K562 (cell line): ENCODE data around the gene SLC39A11. TPM values are rescaled to one million over a fixed set of nuclear protein-coding genes. Genes with fewer than 3 reads are reported as not detected.

Experiments used
- ATAC-seq: fragments of 200-7000 bp; cut with Tn5 transposase; 3 replicates; pipeline ENCODE4 v1.9.1; 2020; ENCODE audit warnings: moderate library complexity
- BruUV-seq: library from RNA; stranded (reverse); fragments of 400-500 nt; replicated peaks from 2 replicates; lab custom pipeline; 2021; lab: Mats Ljungman, UMichigan
- CTCF ChIA-PET: fragments of 300-600 bp; formaldehyde crosslinking; extraction: SDS; loops from one replicate; lab custom pipeline; 2021; ENCODE audit warnings: low intra/inter-chr PET ratio; lab: Yijun Ruan, JAX
- POLR2A ChIA-PET: fragments of 300-600, 350-650 bp; sonication (Branson Sonifier 250); formaldehyde crosslinking; extraction: SDS; loops from one replicate; lab custom pipeline; 2021; ENCODE audit warnings: antibody characterized with exemption, inconsistent platforms; lab: Yijun Ruan, JAX
- DNase-seq, 4 experiments: peaks; one replicate each; pipeline versions ENCODE4 v3.0.0 to v3.0.0-alpha.2; 2011 to 2018; ENCODE audit warnings: low spot score in 3 of 4, mixed read lengths in 3 of 4; ENCODE audit errors: extremely low read depth in 1 of 4
- FAIRE-seq: peaks from 2 replicates; lab custom pipeline; 2011; peaks lifted over from hg19 to GRCh38; lab: Jason Lieb, UNC
- H2AFZ ChIP-seq: 2 replicates; pipeline ENCODE4 v1.6.0; 2011; ENCODE audit warnings: low read depth, low read length, control low read depth, inconsistent platforms
- H3K27ac ChIP-seq: fragments of 200-600 bp; 3 replicates; pipeline ENCODE4 v1.8.0; 2011; ENCODE audit warnings: low read depth, mild to moderate bottlenecking, control low read depth, inconsistent platforms, low read length, moderate library complexity, mixed read lengths; ENCODE audit errors: extremely low read depth
- H3K27me3 ChIP-seq, 2 experiments: fragments of 300-600 bp in 1 of 2; 2 replicates in 1 of 2; 3 replicates in 1 of 2; pipeline versions ENCODE4 v1.6.0 to v1.8.0; 2011; ENCODE audit warnings: inconsistent platforms in 2 of 2, low read length in 2 of 2, mild to moderate bottlenecking in 1 of 2, mixed read lengths in 1 of 2, moderate library complexity in 1 of 2; ENCODE audit not compliant: control insufficient read depth in 2 of 2, insufficient read depth in 2 of 2
- H3K36me3 ChIP-seq: fragments of 300-600 bp; 3 replicates; pipeline ENCODE4 v1.8.0; 2011; ENCODE audit warnings: mild to moderate bottlenecking, low read length, inconsistent platforms; ENCODE audit not compliant: control insufficient read depth, insufficient read depth
- H3K4me1 ChIP-seq, 2 experiments: fragments of 200-600 bp in 1 of 2; replicated peaks in 1 of 2; 2 replicates in 1 of 2; 3 replicates in 1 of 2; pipeline versions ENCODE4 v1.5.1 to v1.8.0; 2011; ENCODE audit warnings: inconsistent platforms in 2 of 2, low read length in 2 of 2, mild to moderate bottlenecking in 1 of 2, mixed read lengths in 1 of 2, moderate library complexity in 1 of 2; ENCODE audit not compliant: control insufficient read depth in 2 of 2, insufficient read depth in 2 of 2
- H3K4me2 ChIP-seq: 2 replicates; pipeline ENCODE4 v1.6.1; 2011; ENCODE audit warnings: low read length, control low read depth, inconsistent platforms, mixed read lengths; ENCODE audit not compliant: insufficient read depth
- H3K4me3 ChIP-seq: fragments of 200-600 bp; sonication (generic), shearing (Covaris generic); 2 replicates; pipeline ENCODE4 v1.5.1; 2016; ENCODE audit warnings: control low read depth, inconsistent platforms
- H3K79me2 ChIP-seq: fragments of 200-600 bp; 3 replicates; pipeline ENCODE4 v1.8.0; 2011; ENCODE audit warnings: low read length, inconsistent platforms; ENCODE audit not compliant: control insufficient read depth, insufficient read depth
- H3K9ac ChIP-seq, 2 experiments: 2 replicates each; pipeline versions ENCODE4 v1.6.0 to v1.6.1; 2011; ENCODE audit warnings: low read depth in 2 of 2, low read length in 2 of 2, control low read depth in 1 of 2, inconsistent platforms in 1 of 2, mild to moderate bottlenecking in 1 of 2, mixed read lengths in 1 of 2; ENCODE audit not compliant: insufficient read depth in 1 of 2
- H3K9me1 ChIP-seq: one replicate; pipeline ENCODE4 v1.6.0; 2011; ENCODE audit warnings: inconsistent platforms, mild to moderate bottlenecking, low read length, moderate library complexity; ENCODE audit not compliant: control insufficient read depth, insufficient read depth
- H3K9me3 ChIP-seq: replicated peaks from 2 replicates; pipeline ENCODE4 v1.5.1; 2011; ENCODE audit warnings: low read depth, low read length, inconsistent platforms; ENCODE audit not compliant: control insufficient read depth, insufficient read depth
- H4K20me1 ChIP-seq: replicated peaks from 2 replicates; pipeline ENCODE4 v1.6.1; 2011; ENCODE audit warnings: low read length, inconsistent platforms, mixed read lengths; ENCODE audit not compliant: control insufficient read depth, insufficient read depth
- BRCA1 ChIP-seq, 2 experiments: fragments of 450-650 bp in 1 of 2; sonication (generic) in 1 of 2; formaldehyde crosslinking in 1 of 2; IDR thresholded peaks; 2 replicates each; pipeline versions ENCODE4 v1.5.0 to v1.6.1; 2017 to 2020; ENCODE audit warnings: mild to moderate bottlenecking in 1 of 2, missing genetic modification reagents in 1 of 2
- CBX2 ChIP-seq: fragments of 200-600 bp; sonication (generic); IDR thresholded peaks from one replicate; pipeline ENCODE4 v1.6.1; 2012; ENCODE audit warnings: mild to moderate bottlenecking, low read length, inconsistent platforms; ENCODE audit not compliant: insufficient read depth, poor library complexity, severe bottlenecking
- E2F3 ChIP-seq: fragments of 250-450 bp; sonication (Bioruptor Pico); IDR thresholded peaks from 2 replicates; pipeline ENCODE4 v1.4.0; 2020; ENCODE audit warnings: mild to moderate bottlenecking
- FOXJ3 ChIP-seq: sonication (generic); formaldehyde crosslinking; IDR thresholded peaks from 2 replicates; pipeline ENCODE4 v1.4.0; 2020; ENCODE audit warnings: mild to moderate bottlenecking, missing genetic modification reagents
- FOXP1 ChIP-seq: sonication (generic); formaldehyde crosslinking; IDR thresholded peaks from 2 replicates; pipeline ENCODE4 v1.8.0; 2022; ENCODE audit warnings: mild to moderate bottlenecking, missing genetic modification reagents
- IFI16 ChIP-seq: fragments of 250-450 bp; sonication (Bioruptor Pico); IDR thresholded peaks from 2 replicates; pipeline ENCODE4 v2.1.2; 2022; ENCODE audit warnings: mild to moderate bottlenecking, inconsistent platforms
- MAFF ChIP-seq: IDR thresholded peaks from 2 replicates; pipeline ENCODE4 v1.6.1; 2012; ENCODE audit warnings: low read length, improper control_type of control experiment
- MAFG ChIP-seq: fragments of 450-650 bp; conservative IDR thresholded peaks from 2 replicates; pipeline ENCODE4 v1.6.1; 2016; ENCODE audit warnings: missing genetic modification characterization, missing compliant biosample characterization
- MCM7 ChIP-seq, 2 experiments: fragments of 450-650 bp; IDR thresholded peaks; 2 replicates each; pipeline ENCODE4 v1.6.1; 2016 to 2018
- MEIS2 ChIP-seq: fragments of 450-650 bp; IDR thresholded peaks from 2 replicates; pipeline ENCODE4 v1.6.1; 2014; ENCODE audit warnings: mild to moderate bottlenecking; ENCODE audit not compliant: partially characterized antibody
- NFRKB ChIP-seq: fragments of 450-650 bp; IDR thresholded peaks from 2 replicates; pipeline ENCODE4 v1.6.1; 2016; ENCODE audit warnings: low read depth
- RBM14 ChIP-seq: fragments of 200-400 bp; formaldehyde crosslinking; IDR thresholded peaks from 2 replicates; pipeline ENCODE4 v1.6.1; 2018; ENCODE audit warnings: low read depth, mild to moderate bottlenecking, low read length, moderate library complexity, borderline replicate concordance; ENCODE audit not compliant: insufficient read depth
- SNRNP70 ChIP-seq: fragments of 200-400 bp; formaldehyde crosslinking; optimal IDR thresholded peaks from 2 replicates; pipeline ENCODE3; 2017; ENCODE audit warnings: low read depth, low read length
- TARDBP ChIP-seq: fragments of 450-650 bp; IDR thresholded peaks from 2 replicates; pipeline ENCODE4 v1.6.1; 2016
- ZNF444 ChIP-seq: fragments of 250-450 bp; sonication (Bioruptor Pico); IDR thresholded peaks from 2 replicates; pipeline ENCODE4 v1.4.0; 2020; ENCODE audit warnings: mild to moderate bottlenecking, moderate library complexity
- WGBS: fragments of 100-300 bp; shearing (Covaris generic); methylation state at CpG from one replicate; pipeline ENCODE4 v1.1.6; 2016; ENCODE audit warnings: low coverage, mixed read lengths; ENCODE audit not compliant: insufficient coverage; ENCODE audit errors: missing lambda C conversion rate; 5-methylcytosine and 5-hydroxymethylcytosine counted together
- in situ Hi-C: fragments of 300-500 bp; cut with MboI; formaldehyde crosslinking; loops from 4 replicates; pipeline ENCODE4 v1.15.0; 2018; ENCODE audit warnings: inconsistent platforms, mixed read lengths
- intact Hi-C: fragments of 100-400 bp; cut with micrococcal nuclease; formaldehyde crosslinking; loops from 2 replicates; pipeline ENCODE4 v1.14.2; 2022
- polyA plus RNA-seq, 8 experiments: library from polyadenylated mRNA; depleted of rRNA in 4 of 8; stranded (reverse) in 5 of 8; unstranded in 3 of 8; fragments of >200 nt; fragmentation: Nextera tagmentation in 2 of 8; fragmentation: Illumina TruSeq in 1 of 8; extraction: Ambion mirVana in 2 of 8; extraction: Trizol in 1 of 8; gene quantifications; 2 replicates each; pipeline versions ENCODE4 v1.2.1 to v1.2.3, GENCODE V29; 2011 to 2014; ENCODE audit warnings: inconsistent platforms in 1 of 8, missing spikeins in 1 of 8
- total RNA-seq, 7 experiments: library from RNA; depleted of rRNA in 6 of 7; stranded (reverse); fragments of >200 nt in 6 of 7; fragmentation: Illumina TruSeq in 2 of 7; extraction: Trizol in 2 of 7; gene quantifications; 2 replicates each; pipeline versions ENCODE4 v1.2.1 to v1.2.3, GENCODE V29; 2011 to 2021; ENCODE audit warnings: low replicate concordance in 1 of 7
- TF ChIP-seq, protein P1 (sequence below): fragments of 450-650 bp; formaldehyde crosslinking; IDR thresholded peaks from 2 replicates; pipeline ENCODE4 v1.4.0; 2020; ENCODE audit warnings: mild to moderate bottlenecking, moderate library complexity
- TF ChIP-seq, protein P2 (sequence below), 2 experiments: IDR thresholded peaks in 1 of 2; conservative IDR thresholded peaks in 1 of 2; 2 replicates each; pipeline ENCODE4 v1.6.1; 2016; ENCODE audit warnings: low read depth in 2 of 2, mild to moderate bottlenecking in 1 of 2, missing compliant biosample characterization in 1 of 2, missing genetic modification characterization in 1 of 2, moderate library complexity in 1 of 2

The SLC39A11 gene
- total and polyA plus RNA-seq, 9 of the 15 experiments (the other 6 are each of a cell fraction or from before 2014, with no cell fraction given): 10.5 to 26.4 (median 13.4) TPM

DNA sequence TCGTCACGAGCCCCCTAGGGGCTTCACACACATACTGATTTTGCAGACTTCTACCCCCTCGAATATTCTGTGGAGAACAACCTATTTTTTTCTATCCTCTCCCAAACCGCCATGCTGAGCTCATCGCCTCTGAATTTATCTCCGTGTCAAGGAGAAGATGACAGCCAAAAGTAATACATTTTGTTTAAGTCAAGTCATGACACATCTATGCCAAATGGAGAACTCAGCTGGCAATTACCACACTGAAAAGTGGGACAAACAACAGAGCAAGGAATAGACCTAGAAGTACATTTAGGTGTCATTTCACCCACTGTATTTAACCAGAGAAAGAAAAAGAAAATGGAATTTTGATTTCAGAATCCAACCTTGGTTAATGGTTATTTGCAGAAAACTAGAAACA lies 260.2 kb downstream of the SLC39A11 start:
- Histone ChIP-seq H3K9me3 (no peaks in the 10 kb centered on the region), H3K9ac (no peak overlapping the region), H2AFZ (no peak overlapping the region), H3K4me2 (no peak overlapping the region), H3K79me2 (no peaks in the 10 kb centered on the region), H3K36me3 (no peaks in the 10 kb centered on the region; the same call in 2 of the 3 replicates), H3K4me1 (no peaks in the 10 kb centered on the region; a peak in 2 of 5 replicates), H3K27ac (no peak overlapping the region), H4K20me1 (no peaks in the 10 kb centered on the region), H3K4me3 (no peak overlapping the region), H3K9me1 (no peaks in the 10 kb centered on the region), H3K27me3 (no peaks in the 10 kb centered on the region)
- intact Hi-C loops: no loop called here
- BruUV-seq: no TSS peak
- TF ChIP-seq MCM7 (IDR thresholded peaks at IDR 0.05): no peak
- no peak for TF ChIP-seq MAFF
- no peak for TF ChIP-seq RBM14
- TF ChIP-seq NFRKB: no peak
- TF ChIP-seq, protein P1, sequence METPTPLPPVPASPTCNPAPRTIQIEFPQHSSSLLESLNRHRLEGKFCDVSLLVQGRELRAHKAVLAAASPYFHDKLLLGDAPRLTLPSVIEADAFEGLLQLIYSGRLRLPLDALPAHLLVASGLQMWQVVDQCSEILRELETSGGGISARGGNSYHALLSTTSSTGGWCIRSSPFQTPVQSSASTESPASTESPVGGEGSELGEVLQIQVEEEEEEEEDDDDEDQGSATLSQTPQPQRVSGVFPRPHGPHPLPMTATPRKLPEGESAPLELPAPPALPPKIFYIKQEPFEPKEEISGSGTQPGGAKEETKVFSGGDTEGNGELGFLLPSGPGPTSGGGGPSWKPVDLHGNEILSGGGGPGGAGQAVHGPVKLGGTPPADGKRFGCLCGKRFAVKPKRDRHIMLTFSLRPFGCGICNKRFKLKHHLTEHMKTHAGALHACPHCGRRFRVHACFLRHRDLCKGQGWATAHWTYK: no peak
- TF ChIP-seq BRCA1 (IDR thresholded peaks at IDR 0.05): no peak
- TF ChIP-seq BRCA1 (CRISPR knock-in tag; IDR thresholded peaks at IDR 0.05): no peak
- no peak for TF ChIP-seq CBX2
- no peak for TF ChIP-seq E2F3 (CRISPR knock-in tag)
- no peak for TF ChIP-seq IFI16 (CRISPR knock-in tag)
- peak; percentile 44 for TF ChIP-seq MEIS2
- TF ChIP-seq FOXJ3 (CRISPR knock-in tag): no peak
- no peak for TF ChIP-seq ZNF444 (CRISPR knock-in tag)
- TF ChIP-seq FOXP1 (CRISPR knock-in tag): no peak
- TF ChIP-seq MAFG: no peak
- TF ChIP-seq, protein P2, sequence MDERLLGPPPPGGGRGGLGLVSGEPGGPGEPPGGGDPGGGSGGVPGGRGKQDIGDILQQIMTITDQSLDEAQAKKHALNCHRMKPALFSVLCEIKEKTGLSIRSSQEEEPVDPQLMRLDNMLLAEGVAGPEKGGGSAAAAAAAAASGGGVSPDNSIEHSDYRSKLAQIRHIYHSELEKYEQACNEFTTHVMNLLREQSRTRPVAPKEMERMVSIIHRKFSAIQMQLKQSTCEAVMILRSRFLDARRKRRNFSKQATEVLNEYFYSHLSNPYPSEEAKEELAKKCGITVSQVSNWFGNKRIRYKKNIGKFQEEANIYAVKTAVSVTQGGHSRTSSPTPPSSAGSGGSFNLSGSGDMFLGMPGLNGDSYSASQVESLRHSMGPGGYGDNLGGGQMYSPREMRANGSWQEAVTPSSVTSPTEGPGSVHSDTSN (CRISPR knock-in tag; IDR thresholded peaks at IDR 0.05; ENCODE audit: low read depth): no peak
- TF ChIP-seq, protein P2 (tag; conservative IDR thresholded peaks at IDR 0.05; ENCODE audit: low read depth): peak; percentile 84
- no peak for TF ChIP-seq SNRNP70
- no peak for TF ChIP-seq TARDBP
- no peak for FAIRE-seq
- ChIA-PET POLR2A (interaction anchor here (1.2 kb wide), 1 partner anchor 20 kb away, joined by 4 read pairs; no protein-coding TSS in a partner anchor), CTCF (no interaction called here)
- ATAC-seq: no peak
- no peak for DNase-seq
- in situ Hi-C loops: no loop called here
- WGBS: 25% methylated on average over 6 of the region's 6 CpGs
